NCI-H226 (cell line): Measurements from ENCODE around the gene PEBP1.
"Not testable (repeated sequence)": the region's sequence is repeated elsewhere in the genome, so short reads cannot be mapped to it uniquely, and the experiment has no call there.

Experiments
- DNase-seq: peaks from one replicate; pipeline ENCODE4 v3.0.0-alpha.2; 2015

Gene PEBP1

GRCh38 chr12:118135788-118136558, at the start of gene PEBP1:
Gene PEBP1 (plus strand): TSS chr12:118136124. CDS start chr12:118136210, 86 bp downstream.
- peak; percentile 88 for DNase-seq

- DNase-seq = no peak
Observed at GRCh38 chr12:118089782-118090181, 46.1 kb upstream of the PEBP1 start.

- DNase-seq = no peak
Observed at GRCh38 chr12:118094039-118094438, 41.9 kb upstream of the PEBP1 start.

- DNase-seq = no peak
Observed at GRCh38 chr12:118098401-118098800, 37.5 kb upstream of the PEBP1 start.

- DNase-seq = no peak
Observed at GRCh38 chr12:118098911-118099671, 36.8 kb upstream of the PEBP1 start.

- DNase-seq = no peak
Observed at GRCh38 chr12:118101051-118101450, 34.9 kb upstream of the PEBP1 start.

GRCh38 chr12:118102070-118102469, 33.9 kb upstream of the PEBP1 start:
- peak; percentile 89 for DNase-seq

GRCh38 chr12:118102609-118103008, 33.3 kb upstream of the PEBP1 start:
- no peak for DNase-seq

- no peak for DNase-seq
Observed at GRCh38 chr12:118103201-118103600, 32.7 kb upstream of the PEBP1 start.

- DNase-seq = peak; percentile 61
Observed at GRCh38 chr12:118103601-118104382, 32.1 kb upstream of the PEBP1 start, which contains the start of gene VSIG10. Gene VSIG10 (minus strand): TSS chr12:118104011. CDS start chr12:118103671, 340 bp downstream.

GRCh38 chr12:118107011-118107410, 28.9 kb upstream of the PEBP1 start:
- no peak for DNase-seq

- no peak for DNase-seq
Observed at GRCh38 chr12:118107694-118108093, 28.2 kb upstream of the PEBP1 start.

- no peak for DNase-seq
Observed at GRCh38 chr12:118109088-118109487, 26.8 kb upstream of the PEBP1 start.

- no peak for DNase-seq
Observed at GRCh38 chr12:118119449-118119879, 16.5 kb upstream of the PEBP1 start.

- peak; percentile 47 for DNase-seq
Observed at GRCh38 chr12:118120579-118121363, 15.2 kb upstream of the PEBP1 start.

- DNase-seq = no peak
Observed at GRCh38 chr12:118122264-118122663, 13.7 kb upstream of the PEBP1 start.

- DNase-seq = no peak
Observed at GRCh38 chr12:118124333-118124874, 11.5 kb upstream of the PEBP1 start.

- no peak for DNase-seq
Observed at GRCh38 chr12:118125743-118126118, 10.2 kb upstream of the PEBP1 start.

- DNase-seq = no peak
Observed at GRCh38 chr12:118126119-118126757, 9.7 kb upstream of the PEBP1 start.

- DNase-seq = no peak
Observed at GRCh38 chr12:118127867-118128266, 8.1 kb upstream of the PEBP1 start.

- DNase-seq = not testable (repeated sequence)
Observed at GRCh38 chr12:118129436-118129835, 6.5 kb upstream of the PEBP1 start.
